Skeletal muscle satellite cell (primary cell): ENCODE measurements around the gene KIF23.
"Not testable (repeated sequence)": the region's sequence is repeated elsewhere in the genome, so short reads cannot be mapped to it uniquely, and the experiment has no call there.

Source experiments
- H3K27me3 ChIP-seq: 2 replicates; pipeline ENCODE4 v1.7.0; 2013; ENCODE audit warnings: low read length; ENCODE audit not compliant: control insufficient read depth, insufficient read depth
- H3K36me3 ChIP-seq: 2 replicates; pipeline ENCODE4 v1.7.0; 2013; ENCODE audit warnings: mild to moderate bottlenecking, control low read depth, low read length; ENCODE audit not compliant: insufficient read depth
- H3K4me1 ChIP-seq: 2 replicates; pipeline ENCODE4 v1.7.0; 2013; ENCODE audit warnings: low read length; ENCODE audit not compliant: control insufficient read depth, insufficient read depth
- H3K4me2 ChIP-seq: 2 replicates; pipeline ENCODE4 v1.7.0; 2013; ENCODE audit warnings: mild to moderate bottlenecking, low read length
- H3K4me3 ChIP-seq: 2 replicates; pipeline ENCODE4 v1.7.0; 2013; ENCODE audit warnings: low read length
- H3K9ac ChIP-seq: 2 replicates; pipeline ENCODE4 v1.7.0; 2013; ENCODE audit warnings: mild to moderate bottlenecking, low read depth, low read length, moderate library complexity
- H3K9me3 ChIP-seq: replicated peaks from 2 replicates; pipeline ENCODE4 v1.7.0; 2013; ENCODE audit warnings: mild to moderate bottlenecking, control low read depth, low read length

Gene KIF23

DNA sequence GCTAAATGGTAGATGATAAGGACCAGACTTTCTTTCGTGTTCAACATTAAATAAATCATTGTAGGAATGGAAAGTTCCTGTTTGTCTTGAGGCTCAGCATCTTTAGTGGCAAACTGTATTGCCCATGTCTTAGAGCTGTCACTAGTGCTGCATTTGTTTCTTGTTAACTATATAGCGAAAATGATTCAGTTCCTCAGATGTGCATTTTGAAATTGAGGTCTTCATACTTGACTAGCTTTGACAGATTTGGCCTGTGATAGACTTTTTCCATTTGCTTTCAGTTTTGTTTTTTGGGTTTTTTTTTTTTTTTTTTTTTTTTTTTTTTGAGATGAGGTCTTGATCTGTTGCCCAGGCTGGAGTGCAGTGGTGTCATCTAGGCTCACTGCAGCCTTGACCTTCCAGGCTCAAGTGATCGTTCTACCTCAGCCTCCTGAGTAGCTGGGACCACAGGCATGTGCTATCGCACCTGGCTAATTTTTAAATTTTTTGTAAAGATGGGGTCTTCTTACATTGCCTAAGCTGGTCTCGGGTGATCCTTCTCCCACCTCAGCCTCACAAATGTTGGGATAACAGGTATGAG, 29.0 kb downstream of the KIF23 start:
- peaks cover 73% of the 10 kb centered on the region for H3K36me3 ChIP-seq
- no peaks in the 10 kb centered on the region for H3K4me1 ChIP-seq
- no peaks in the 10 kb centered on the region for H3K9me3 ChIP-seq
- H3K9ac ChIP-seq: no peak overlapping the region
- H3K4me3 ChIP-seq: no peak overlapping the region
- no peak overlapping the region for H3K4me2 ChIP-seq
- no peaks in the 10 kb centered on the region for H3K27me3 ChIP-seq

GRCh38 chr15:69444686-69445085, 30.5 kb downstream of the KIF23 start:
- no peak overlapping the region for H3K4me2 ChIP-seq
- no peak overlapping the region for H3K9ac ChIP-seq
- no peaks in the 10 kb centered on the region for H3K9me3 ChIP-seq
- H3K27me3 ChIP-seq: no peaks in the 10 kb centered on the region
- H3K36me3 ChIP-seq: peaks cover 61% of the 10 kb centered on the region
- no peaks in the 10 kb centered on the region for H3K4me1 ChIP-seq
- no peak overlapping the region for H3K4me3 ChIP-seq

DNA sequence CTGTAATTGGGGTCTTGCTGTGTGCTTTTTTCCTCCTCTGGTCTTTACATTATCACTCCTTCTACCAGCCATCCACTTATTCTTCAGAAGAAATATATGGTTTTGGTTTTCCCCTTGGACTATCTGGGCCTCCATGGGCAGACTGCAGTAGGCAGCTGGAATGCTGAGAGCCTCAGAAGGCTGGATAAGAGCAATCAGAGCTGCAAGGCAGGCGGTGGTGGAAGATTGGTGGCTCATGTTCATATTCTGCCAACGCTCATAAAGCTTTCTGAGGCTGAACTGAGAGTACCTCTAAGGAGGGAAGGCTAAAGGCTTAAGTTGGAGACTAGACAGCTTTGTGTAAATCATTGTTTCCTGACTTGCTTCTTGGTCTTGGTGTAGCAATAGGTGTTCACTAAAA, 32.8 kb downstream of the KIF23 start:
- H3K27me3 ChIP-seq: no peaks in the 10 kb centered on the region
- H3K4me2 ChIP-seq: no peak overlapping the region
- peaks cover 3% of the 10 kb centered on the region for H3K4me1 ChIP-seq
- H3K4me3 ChIP-seq: no peak overlapping the region
- no peak overlapping the region for H3K9ac ChIP-seq
- peaks cover 45% of the 10 kb centered on the region for H3K36me3 ChIP-seq
- no peaks in the 10 kb centered on the region for H3K9me3 ChIP-seq

GRCh38 chr15:69450221-69450620, 36.1 kb downstream of the KIF23 start:
- Histone ChIP-seq H3K4me1 (peaks cover 20% of the 10 kb centered on the region), H3K36me3 (peaks cover 46% of the 10 kb centered on the region)
- not testable (repeated sequence) for H3K9me3 ChIP-seq, H3K9ac ChIP-seq, H3K4me3 ChIP-seq, H3K27me3 ChIP-seq, H3K4me2 ChIP-seq

- H3K36me3 ChIP-seq: peaks cover 46% of the 10 kb centered on the region
- H3K4me1 ChIP-seq: peaks cover 25% of the 10 kb centered on the region
- no peak overlapping the region for H3K4me2 ChIP-seq
- H3K27me3 ChIP-seq: no peaks in the 10 kb centered on the region
- H3K4me3 ChIP-seq: no peak overlapping the region
- H3K9me3 ChIP-seq: no peaks in the 10 kb centered on the region
- no peak overlapping the region for H3K9ac ChIP-seq
Observed at GRCh38 chr15:69450968-69451695, 37.0 kb downstream of the KIF23 start.

- Histone ChIP-seq H3K27me3 (no peaks in the 10 kb centered on the region), H3K4me2 (peak overlapping the region; percentile 88), H3K4me1 (peaks cover 25% of the 10 kb centered on the region), H3K9ac (peak overlapping the region; percentile 97), H3K36me3 (peaks cover 46% of the 10 kb centered on the region), H3K9me3 (no peaks in the 10 kb centered on the region), H3K4me3 (peak overlapping the region; percentile 89)
Observed at GRCh38 chr15:69451951-69452691, 38.0 kb downstream of the KIF23 start.

GRCh38 chr15:69452692-69453521, 38.8 kb downstream of the KIF23 start, which contains the start of gene RPLP1:
TSS of gene RPLP1 (plus strand) at chr15:69452818. CDS start at chr15:69452949, 131 bp downstream.
- Histone ChIP-seq H3K36me3 (peaks cover 43% of the 10 kb centered on the region), H3K4me3 (peak within 1 kb of the TSS; percentile 89), H3K9ac (peak within 1 kb of the TSS; percentile 97), H3K27me3 (no peaks in the 10 kb centered on the region), H3K9me3 (no peaks in the 10 kb centered on the region), H3K4me1 (peaks cover 25% of the 10 kb centered on the region), H3K4me2 (peak within 1 kb of the TSS; percentile 91)

- Histone ChIP-seq H3K27me3 (no peaks in the 10 kb centered on the region), H3K36me3 (peaks cover 43% of the 10 kb centered on the region), H3K9ac (no peak overlapping the region), H3K4me2 (peak overlapping the region; percentile 91), H3K4me3 (peak overlapping the region; percentile 89), H3K9me3 (no peaks in the 10 kb centered on the region), H3K4me1 (peaks cover 25% of the 10 kb centered on the region)
Observed at GRCh38 chr15:69454953-69455352, 40.8 kb downstream of the KIF23 start.

DNA sequence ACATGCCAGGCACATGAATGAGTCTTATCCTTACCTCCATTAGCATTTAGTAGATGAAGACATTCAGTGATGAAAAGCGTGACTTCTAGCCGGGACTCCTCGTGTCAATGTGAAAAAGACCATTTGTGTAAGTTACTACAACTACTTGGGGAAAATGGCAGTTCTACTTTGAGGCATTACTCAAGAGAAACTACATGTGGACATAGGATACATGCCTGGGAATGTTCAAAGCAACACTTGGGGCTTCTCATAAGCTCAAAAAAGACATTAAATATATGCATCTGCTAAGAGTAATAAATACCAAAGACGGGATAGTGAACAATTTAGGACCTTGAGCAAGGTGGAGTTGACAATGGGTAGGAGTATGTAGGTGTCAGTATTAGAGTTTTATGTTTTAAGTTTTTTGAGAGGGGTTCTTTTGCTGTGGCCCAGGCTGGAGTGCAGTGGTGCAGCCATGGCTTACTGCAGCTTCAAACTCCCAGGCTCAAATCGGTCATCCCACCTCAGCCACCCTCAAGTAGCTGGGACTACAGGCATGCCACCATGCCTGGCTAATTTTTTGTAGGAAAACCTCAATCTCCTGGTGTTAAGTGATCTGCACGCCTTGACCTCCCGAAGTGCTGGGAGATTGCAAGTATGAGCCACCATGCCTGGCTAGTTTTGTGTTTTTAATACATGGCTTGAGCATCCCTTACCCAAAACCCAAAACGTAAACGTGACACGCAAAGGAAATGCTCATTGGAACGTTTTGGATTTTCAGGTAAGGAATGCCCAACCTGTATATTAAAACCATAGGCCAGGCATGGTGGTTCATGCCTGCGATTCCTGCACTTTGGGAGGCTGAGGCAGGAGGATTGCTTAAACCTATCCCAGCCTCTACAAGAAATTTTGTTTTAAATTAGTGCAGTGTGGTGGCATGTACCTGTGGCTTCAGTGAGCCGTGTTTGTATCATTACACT, 42.3 kb downstream of the KIF23 start:
- no peaks in the 10 kb centered on the region for H3K27me3 ChIP-seq
- H3K4me2 ChIP-seq: no peak overlapping the region
- no peak overlapping the region for H3K4me3 ChIP-seq
- peaks cover 25% of the 10 kb centered on the region for H3K4me1 ChIP-seq
- no peak overlapping the region for H3K9ac ChIP-seq
- H3K9me3 ChIP-seq: no peaks in the 10 kb centered on the region
- H3K36me3 ChIP-seq: peaks cover 43% of the 10 kb centered on the region
